ENCODE measurements around the gene ABCC4. TPM values are rescaled to one million over a fixed set of nuclear protein-coding genes. Genes with fewer than 3 reads are reported as not detected.

The ABCC4 gene
- total and polyA plus RNA-seq, 2 experiments from 2014 or later, result 4.3 to 12.2 TPM

DNA sequence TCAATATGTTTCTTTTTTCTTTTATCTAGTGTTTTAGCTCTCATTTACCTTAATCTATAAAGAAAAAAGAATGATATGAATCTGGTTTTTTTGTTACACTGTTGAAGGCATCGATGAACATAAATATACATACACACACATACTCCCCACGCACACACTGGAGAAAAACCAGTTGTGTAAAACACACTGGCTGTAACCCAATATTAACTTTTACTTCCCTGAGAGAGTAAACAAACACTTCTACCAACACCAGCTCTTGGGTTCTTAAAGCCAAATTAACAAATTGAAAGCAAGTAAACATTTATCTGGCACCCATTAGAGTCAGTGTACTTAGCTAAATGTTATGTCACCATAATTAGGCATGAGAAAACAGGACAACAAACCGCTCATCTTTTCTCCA lies 145.7 kb downstream of the ABCC4 start (continued):
- TF ChIP-seq, protein P1, sequence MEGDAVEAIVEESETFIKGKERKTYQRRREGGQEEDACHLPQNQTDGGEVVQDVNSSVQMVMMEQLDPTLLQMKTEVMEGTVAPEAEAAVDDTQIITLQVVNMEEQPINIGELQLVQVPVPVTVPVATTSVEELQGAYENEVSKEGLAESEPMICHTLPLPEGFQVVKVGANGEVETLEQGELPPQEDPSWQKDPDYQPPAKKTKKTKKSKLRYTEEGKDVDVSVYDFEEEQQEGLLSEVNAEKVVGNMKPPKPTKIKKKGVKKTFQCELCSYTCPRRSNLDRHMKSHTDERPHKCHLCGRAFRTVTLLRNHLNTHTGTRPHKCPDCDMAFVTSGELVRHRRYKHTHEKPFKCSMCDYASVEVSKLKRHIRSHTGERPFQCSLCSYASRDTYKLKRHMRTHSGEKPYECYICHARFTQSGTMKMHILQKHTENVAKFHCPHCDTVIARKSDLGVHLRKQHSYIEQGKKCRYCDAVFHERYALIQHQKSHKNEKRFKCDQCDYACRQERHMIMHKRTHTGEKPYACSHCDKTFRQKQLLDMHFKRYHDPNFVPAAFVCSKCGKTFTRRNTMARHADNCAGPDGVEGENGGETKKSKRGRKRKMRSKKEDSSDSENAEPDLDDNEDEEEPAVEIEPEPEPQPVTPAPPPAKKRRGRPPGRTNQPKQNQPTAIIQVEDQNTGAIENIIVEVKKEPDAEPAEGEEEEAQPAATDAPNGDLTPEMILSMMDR (conservative IDR thresholded peaks at IDR 0.05; ENCODE audit: low read depth in 2 of 2), result no peak
- TF ChIP-seq JUNB (IDR thresholded peaks at IDR 0.05; ENCODE audit: unreplicated experiment), result no peak
- TF ChIP-seq EZH2phosphoT487 (IDR thresholded peaks at IDR 0.05; ENCODE audit: unreplicated experiment), result no peak

DNA sequence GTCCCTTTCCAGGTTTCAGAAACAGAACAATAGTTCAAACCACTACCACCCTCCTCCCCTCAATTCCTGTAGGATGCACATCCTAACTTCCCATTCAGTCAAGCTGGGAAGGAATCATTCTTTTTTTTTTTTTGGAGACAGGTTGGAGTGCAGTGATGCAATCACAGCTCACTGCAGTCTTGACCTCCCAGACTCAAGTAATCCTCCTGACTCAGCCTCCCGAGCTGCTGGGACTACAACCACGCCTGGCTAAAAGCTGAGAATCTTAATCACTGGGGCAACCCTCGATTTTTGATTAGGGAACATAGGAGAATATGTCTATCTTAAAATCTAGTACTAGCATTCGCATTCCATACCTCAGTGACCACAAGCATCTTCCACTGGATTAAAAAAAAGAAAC lies 146.2 kb downstream of the ABCC4 start:
- no peaks in the 10 kb centered on the region for H3K9me3 Mint-ChIP-seq
- Histone ChIP-seq H3K27ac (ENCODE audit: low read depth) (no peak overlapping the region), H3K27me3 (ENCODE audit: insufficient read depth) (peaks cover 14% of the 10 kb centered on the region; the same call in 1 of the 2 replicates), H3K4me3 (no peak overlapping the region), H3K9me2 (ENCODE audit: insufficient read depth) (no peaks in the 10 kb centered on the region), H3F3A (replicated peaks; ENCODE audit: low read depth) (no peaks in the 10 kb centered on the region), H3K4me2 (no peak overlapping the region), H3K4me1 (ENCODE audit: insufficient read depth) (peaks cover 25% of the 10 kb centered on the region), H3K36me3 (ENCODE audit: insufficient read depth) (no peaks in the 10 kb centered on the region), H2AFZ (no peak overlapping the region), H3K79me2 (replicated peaks; ENCODE audit: insufficient read depth) (no peaks in the 10 kb centered on the region), H4K20me1 (replicated peaks; ENCODE audit: insufficient read depth) (no peaks in the 10 kb centered on the region)
- peaks cover 3% of the 10 kb centered on the region for H3K27me3 Mint-ChIP-seq (ENCODE audit: insufficient read depth, low read depth, poor library complexity)
- H3K36me3 Mint-ChIP-seq (ENCODE audit: low read depth), result no peaks in the 10 kb centered on the region
- H3K27ac Mint-ChIP-seq, result no peak overlapping the region
- DNase-seq (ENCODE audit: low spot score), result no peak
- H3K4me3 Mint-ChIP-seq, result no peak overlapping the region
- no peak for ATAC-seq
- peaks cover 29% of the 10 kb centered on the region for H3K4me1 Mint-ChIP-seq
- TF ChIP-seq EZH2 (IDR thresholded peaks at IDR 0.05; ENCODE audit: low read depth, unreplicated experiment), result no peak
- no peak for TF ChIP-seq JUNB (IDR thresholded peaks at IDR 0.05; ENCODE audit: unreplicated experiment)
- no peak for TF ChIP-seq ZNF331 (CRISPR knock-in tag; IDR thresholded peaks at IDR 0.05; ENCODE audit: low read depth)
- TF ChIP-seq, protein P1 (conservative IDR thresholded peaks at IDR 0.05; ENCODE audit: low read depth in 2 of 2), result no peak
- TF ChIP-seq CREB1 (CRISPR knock-in tag; IDR thresholded peaks at IDR 0.05; ENCODE audit: low read depth), result no peak
- no peak for TF ChIP-seq STAT1 (IDR thresholded peaks at IDR 0.05; ENCODE audit: unreplicated experiment)
- no peak for TF ChIP-seq NANOG (IDR thresholded peaks at IDR 0.05; ENCODE audit: borderline replicate concordance)
- no peak for TF ChIP-seq EZH2phosphoT487 (IDR thresholded peaks at IDR 0.05; ENCODE audit: unreplicated experiment)
- TF ChIP-seq POLR2AphosphoS5 (IDR thresholded peaks at IDR 0.05; ENCODE audit: low read depth), result no peak
- TF ChIP-seq, protein P2, sequence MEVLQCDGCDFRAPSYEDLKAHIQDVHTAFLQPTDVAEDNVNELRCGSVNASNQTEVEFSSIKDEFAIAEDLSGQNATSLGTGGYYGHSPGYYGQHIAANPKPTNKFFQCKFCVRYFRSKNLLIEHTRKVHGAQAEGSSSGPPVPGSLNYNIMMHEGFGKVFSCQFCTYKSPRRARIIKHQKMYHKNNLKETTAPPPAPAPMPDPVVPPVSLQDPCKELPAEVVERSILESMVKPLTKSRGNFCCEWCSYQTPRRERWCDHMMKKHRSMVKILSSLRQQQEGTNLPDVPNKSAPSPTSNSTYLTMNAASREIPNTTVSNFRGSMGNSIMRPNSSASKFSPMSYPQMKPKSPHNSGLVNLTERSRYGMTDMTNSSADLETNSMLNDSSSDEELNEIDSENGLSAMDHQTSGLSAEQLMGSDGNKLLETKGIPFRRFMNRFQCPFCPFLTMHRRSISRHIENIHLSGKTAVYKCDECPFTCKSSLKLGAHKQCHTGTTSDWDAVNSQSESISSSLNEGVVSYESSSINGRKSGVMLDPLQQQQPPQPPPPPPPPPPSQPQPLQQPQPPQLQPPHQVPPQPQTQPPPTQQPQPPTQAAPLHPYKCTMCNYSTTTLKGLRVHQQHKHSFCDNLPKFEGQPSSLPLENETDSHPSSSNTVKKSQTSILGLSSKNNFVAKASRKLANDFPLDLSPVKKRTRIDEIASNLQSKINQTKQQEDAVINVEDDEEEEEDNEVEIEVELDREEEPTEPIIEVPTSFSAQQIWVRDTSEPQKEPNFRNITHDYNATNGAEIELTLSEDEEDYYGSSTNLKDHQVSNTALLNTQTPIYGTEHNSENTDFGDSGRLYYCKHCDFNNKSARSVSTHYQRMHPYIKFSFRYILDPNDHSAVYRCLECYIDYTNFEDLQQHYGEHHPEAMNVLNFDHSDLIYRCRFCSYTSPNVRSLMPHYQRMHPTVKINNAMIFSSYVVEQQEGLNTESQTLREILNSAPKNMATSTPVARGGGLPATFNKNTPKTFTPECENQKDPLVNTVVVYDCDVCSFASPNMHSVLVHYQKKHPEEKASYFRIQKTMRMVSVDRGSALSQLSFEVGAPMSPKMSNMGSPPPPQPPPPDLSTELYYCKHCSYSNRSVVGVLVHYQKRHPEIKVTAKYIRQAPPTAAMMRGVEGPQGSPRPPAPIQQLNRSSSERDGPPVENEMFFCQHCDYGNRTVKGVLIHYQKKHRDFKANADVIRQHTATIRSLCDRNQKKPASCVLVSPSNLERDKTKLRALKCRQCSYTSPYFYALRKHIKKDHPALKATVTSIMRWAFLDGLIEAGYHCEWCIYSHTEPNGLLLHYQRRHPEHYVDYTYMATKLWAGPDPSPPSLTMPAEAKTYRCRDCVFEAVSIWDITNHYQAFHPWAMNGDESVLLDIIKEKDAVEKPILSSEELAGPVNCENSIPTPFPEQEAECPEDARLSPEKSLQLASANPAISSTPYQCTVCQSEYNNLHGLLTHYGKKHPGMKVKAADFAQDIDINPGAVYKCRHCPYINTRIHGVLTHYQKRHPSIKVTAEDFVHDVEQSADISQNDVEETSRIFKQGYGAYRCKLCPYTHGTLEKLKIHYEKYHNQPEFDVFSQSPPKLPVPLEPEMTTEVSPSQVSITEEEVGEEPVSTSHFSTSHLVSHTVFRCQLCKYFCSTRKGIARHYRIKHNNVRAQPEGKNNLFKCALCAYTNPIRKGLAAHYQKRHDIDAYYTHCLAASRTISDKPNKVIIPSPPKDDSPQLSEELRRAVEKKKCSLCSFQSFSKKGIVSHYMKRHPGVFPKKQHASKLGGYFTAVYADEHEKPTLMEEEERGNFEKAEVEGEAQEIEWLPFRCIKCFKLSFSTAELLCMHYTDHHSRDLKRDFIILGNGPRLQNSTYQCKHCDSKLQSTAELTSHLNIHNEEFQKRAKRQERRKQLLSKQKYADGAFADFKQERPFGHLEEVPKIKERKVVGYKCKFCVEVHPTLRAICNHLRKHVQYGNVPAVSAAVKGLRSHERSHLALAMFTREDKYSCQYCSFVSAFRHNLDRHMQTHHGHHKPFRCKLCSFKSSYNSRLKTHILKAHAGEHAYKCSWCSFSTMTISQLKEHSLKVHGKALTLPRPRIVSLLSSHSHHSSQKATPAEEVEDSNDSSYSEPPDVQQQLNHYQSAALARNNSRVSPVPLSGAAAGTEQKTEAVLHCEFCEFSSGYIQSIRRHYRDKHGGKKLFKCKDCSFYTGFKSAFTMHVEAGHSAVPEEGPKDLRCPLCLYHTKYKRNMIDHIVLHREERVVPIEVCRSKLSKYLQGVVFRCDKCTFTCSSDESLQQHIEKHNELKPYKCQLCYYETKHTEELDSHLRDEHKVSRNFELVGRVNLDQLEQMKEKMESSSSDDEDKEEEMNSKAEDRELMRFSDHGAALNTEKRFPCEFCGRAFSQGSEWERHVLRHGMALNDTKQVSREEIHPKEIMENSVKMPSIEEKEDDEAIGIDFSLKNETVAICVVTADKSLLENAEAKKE (CRISPR knock-in tag; IDR thresholded peaks at IDR 0.05), result no peak
- TF ChIP-seq, protein P3, sequence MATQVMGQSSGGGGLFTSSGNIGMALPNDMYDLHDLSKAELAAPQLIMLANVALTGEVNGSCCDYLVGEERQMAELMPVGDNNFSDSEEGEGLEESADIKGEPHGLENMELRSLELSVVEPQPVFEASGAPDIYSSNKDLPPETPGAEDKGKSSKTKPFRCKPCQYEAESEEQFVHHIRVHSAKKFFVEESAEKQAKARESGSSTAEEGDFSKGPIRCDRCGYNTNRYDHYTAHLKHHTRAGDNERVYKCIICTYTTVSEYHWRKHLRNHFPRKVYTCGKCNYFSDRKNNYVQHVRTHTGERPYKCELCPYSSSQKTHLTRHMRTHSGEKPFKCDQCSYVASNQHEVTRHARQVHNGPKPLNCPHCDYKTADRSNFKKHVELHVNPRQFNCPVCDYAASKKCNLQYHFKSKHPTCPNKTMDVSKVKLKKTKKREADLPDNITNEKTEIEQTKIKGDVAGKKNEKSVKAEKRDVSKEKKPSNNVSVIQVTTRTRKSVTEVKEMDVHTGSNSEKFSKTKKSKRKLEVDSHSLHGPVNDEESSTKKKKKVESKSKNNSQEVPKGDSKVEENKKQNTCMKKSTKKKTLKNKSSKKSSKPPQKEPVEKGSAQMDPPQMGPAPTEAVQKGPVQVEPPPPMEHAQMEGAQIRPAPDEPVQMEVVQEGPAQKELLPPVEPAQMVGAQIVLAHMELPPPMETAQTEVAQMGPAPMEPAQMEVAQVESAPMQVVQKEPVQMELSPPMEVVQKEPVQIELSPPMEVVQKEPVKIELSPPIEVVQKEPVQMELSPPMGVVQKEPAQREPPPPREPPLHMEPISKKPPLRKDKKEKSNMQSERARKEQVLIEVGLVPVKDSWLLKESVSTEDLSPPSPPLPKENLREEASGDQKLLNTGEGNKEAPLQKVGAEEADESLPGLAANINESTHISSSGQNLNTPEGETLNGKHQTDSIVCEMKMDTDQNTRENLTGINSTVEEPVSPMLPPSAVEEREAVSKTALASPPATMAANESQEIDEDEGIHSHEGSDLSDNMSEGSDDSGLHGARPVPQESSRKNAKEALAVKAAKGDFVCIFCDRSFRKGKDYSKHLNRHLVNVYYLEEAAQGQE (IDR thresholded peaks at IDR 0.05; ENCODE audit: unreplicated experiment), result no peak
